GM12892 (cell line): ENCODE measurements around the gene CCRL2.

ENCODE experiments used
- POLR2AphosphoS5 ChIP-seq: IDR thresholded peaks from 2 replicates; pipeline ENCODE4 v1.6.1; 2011; ENCODE audit warnings: low read depth, low read length, control low read depth
- TAF1 ChIP-seq: IDR thresholded peaks from 2 replicates; pipeline ENCODE4 v1.6.1; 2011; ENCODE audit warnings: low read depth, mild to moderate bottlenecking, control low read depth, low read length, borderline replicate concordance

GRCh38 chr3:46372492-46373359 is 34.3 kb upstream of the CCRL2 start:
- TF ChIP-seq POLR2AphosphoS5 (no peak), TAF1 (no peak)
